Measurements from ENCODE around the gene B4GALNT1. TPM values are rescaled to one million over a fixed set of nuclear protein-coding genes. Genes with fewer than 3 reads are reported as not detected.

The B4GALNT1 gene
- total RNA-seq, 4 donors from 2014 or later = 0.18 to 0.56 (median 0.23) TPM

- Histone ChIP-seq H3K4me3 (no peak overlapping the region), H3K27me3 (no peaks in the 10 kb centered on the region), H3K4me1 (no peaks in the 10 kb centered on the region), H3K27ac (no peak overlapping the region), H3K36me3 (no peaks in the 10 kb centered on the region), H3K9me3 (no peaks in the 10 kb centered on the region)
- no peak for DNase-seq
- WGBS, 2 donors = 66 to 76% methylated on average over 9 of the region's 9 CpGs
- intact Hi-C loops (cut with DNase I) = no loop called here
- no peak for TF ChIP-seq CTCF (IDR thresholded peaks at IDR 0.05)
- TF ChIP-seq POLR2A (IDR thresholded peaks at IDR 0.05) = no peak
These were observed 56.3 kb downstream of the B4GALNT1 start for GRCh38 chr12:57576613-57577160.

Other genes starting within 250 kb of the B4GALNT1 start
- 10 to 100 TPM; 21.7 to 37.6 (median 29.3) TPM for gene R3HDM2, start 202.2 kb downstream of the B4GALNT1 start, total RNA-seq
- not detected for gene INHBC, start 198.4 kb downstream of the B4GALNT1 start, total RNA-seq
- gene INHBE, start 177.9 kb downstream of the B4GALNT1 start, total RNA-seq = not detected
- under 1 TPM in 2 of 4 donors, not detected in 2; 0.09 to 0.48 TPM for gene GLI1, start 173.4 kb downstream of the B4GALNT1 start, total RNA-seq
- gene ARHGAP9, start 153.3 kb downstream of the B4GALNT1 start, total RNA-seq = 10 to 100 TPM in 2 of 4 donors, 1 to 10 TPM in 2; 4.5 to 20.4 (median 11.3) TPM
- 10 to 100 TPM; 54.2 to 94.6 (median 69.6) TPM for gene MARS1, start 145.1 kb downstream of the B4GALNT1 start, total RNA-seq
- 10 to 100 TPM in 3 of 4 donors, 1 to 10 TPM in 1; 5.1 to 23.3 (median 15.4) TPM for gene DDIT3, start 112.7 kb downstream of the B4GALNT1 start, total RNA-seq
- gene MBD6, start 110.4 kb downstream of the B4GALNT1 start, total RNA-seq = 10 to 100 TPM; 13.8 to 33.2 (median 17.6) TPM
- 100 to 1,000 TPM; 122 to 175 (median 159) TPM for gene DCTN2, start 86.0 kb downstream of the B4GALNT1 start, total RNA-seq
- gene KIF5A, start 83.2 kb downstream of the B4GALNT1 start, total RNA-seq = under 1 TPM in 3 of 4 donors, not detected in 1; 0.15 to 0.22 (median 0.19) TPM
- 10 to 100 TPM; 25.2 to 41.7 (median 33.1) TPM for gene PIP4K2C, start 42.0 kb downstream of the B4GALNT1 start, total RNA-seq
- 10 to 100 TPM in 1 of 4 donors, 1 to 10 TPM in 3; 1.6 to 16.6 (median 5.6) TPM for gene DTX3, start 28.4 kb downstream of the B4GALNT1 start, total RNA-seq
- gene ARHGEF25, start 21.8 kb downstream of the B4GALNT1 start, total RNA-seq = 10 to 100 TPM in 1 of 4 donors, 1 to 10 TPM in 2, under 1 TPM in 1; 0.76 to 27.7 (median 6.2) TPM
- gene OS9, start 60.9 kb upstream of the B4GALNT1 start, total RNA-seq = 100 to 1,000 TPM; 151 to 231 (median 168) TPM
- 1 to 10 TPM in 3 of 4 donors, under 1 TPM in 1; 0.88 to 2.3 (median 1.3) TPM for gene AGAP2, start 105.5 kb upstream of the B4GALNT1 start, total RNA-seq
- gene TSPAN31, start 111.8 kb upstream of the B4GALNT1 start, total RNA-seq = 10 to 100 TPM; 37.2 to 62.5 (median 40.2) TPM
- gene CDK4, start 119.1 kb upstream of the B4GALNT1 start, total RNA-seq = 10 to 100 TPM; 42.8 to 96.9 (median 60.4) TPM
- 1 to 10 TPM; 3.6 to 8.4 (median 5.3) TPM for gene MARCHF9, start 121.9 kb upstream of the B4GALNT1 start, total RNA-seq
- gene CYP27B1, start 133.9 kb upstream of the B4GALNT1 start, total RNA-seq = 1 to 10 TPM in 2 of 4 donors, under 1 TPM in 2; 0.18 to 1.7 (median 1.1) TPM
- 10 to 100 TPM in 3 of 4 donors, 1 to 10 TPM in 1; 6.7 to 16.8 (median 11.8) TPM for gene METTL1, start 138.9 kb upstream of the B4GALNT1 start, total RNA-seq
- gene EEF1AKMT3, start 139.4 kb upstream of the B4GALNT1 start, total RNA-seq = 1 to 10 TPM; 2.6 to 7.6 (median 3.7) TPM
- gene TSFM, start 149.6 kb upstream of the B4GALNT1 start, total RNA-seq = 10 to 100 TPM; 18.5 to 37.2 (median 24.7) TPM
- gene AVIL, start 185.5 kb upstream of the B4GALNT1 start, total RNA-seq = 1 to 10 TPM; 1.9 to 3.4 (median 2.5) TPM
- 100 to 1,000 TPM in 1 of 4 donors, 10 to 100 TPM in 3; 47.1 to 120 (median 71.7) TPM for gene CTDSP2, start 213.5 kb upstream of the B4GALNT1 start, total RNA-seq

Data from esophagus squamous epithelium (tissue), 5 donors.